Measurements from ENCODE around the gene CMTM4. TPM values are rescaled to one million over a fixed set of nuclear protein-coding genes. Genes with fewer than 3 reads are reported as not detected.

Gene CMTM4
- total RNA-seq, 2 experiments from 2014 or later = 4.6 to 4.7 TPM

DNA sequence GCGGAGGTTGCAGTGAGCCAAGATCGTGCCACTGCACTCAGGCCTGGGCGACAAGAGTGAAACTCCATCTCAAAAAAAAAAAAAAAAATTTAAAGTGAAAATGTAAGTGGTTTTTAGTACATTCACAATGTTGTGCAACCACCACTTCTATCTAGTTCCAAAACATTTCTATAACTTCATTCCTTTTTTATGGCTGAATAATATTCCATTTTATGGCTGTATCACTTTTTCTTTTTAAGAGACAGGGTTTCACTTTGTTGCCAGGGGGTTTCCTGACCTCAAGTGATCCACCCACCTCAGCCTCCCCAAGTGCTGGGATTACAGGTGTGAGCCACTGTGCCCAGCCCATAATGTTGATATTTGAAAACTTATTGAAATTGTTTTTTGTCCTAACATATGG lies 103.7 kb downstream of the CMTM4 start:
- Mint-ChIP-seq H3K36me3 (ENCODE audit: low read depth) (no peaks in the 10 kb centered on the region), H3K27me3 (ENCODE audit: low read depth) (no peaks in the 10 kb centered on the region), H3K27ac (no peak overlapping the region), H3K4me3 (no peak overlapping the region), H3K9me3 (no peaks in the 10 kb centered on the region), H3K4me1 (ENCODE audit: low read depth) (peaks cover 32% of the 10 kb centered on the region)
- intact Hi-C loops (cut with micrococcal nuclease) = no loop called here
- no peak for DNase-seq
- CTCF ChIA-PET = no interaction called here

GRCh38 chr16:66592241-66592640 lies 104.3 kb downstream of the CMTM4 start:
- CTCF ChIA-PET = no interaction called here
- intact Hi-C loops (cut with micrococcal nuclease) = no loop called here
- no peaks in the 10 kb centered on the region for H3K36me3 Mint-ChIP-seq (ENCODE audit: low read depth)

DNA sequence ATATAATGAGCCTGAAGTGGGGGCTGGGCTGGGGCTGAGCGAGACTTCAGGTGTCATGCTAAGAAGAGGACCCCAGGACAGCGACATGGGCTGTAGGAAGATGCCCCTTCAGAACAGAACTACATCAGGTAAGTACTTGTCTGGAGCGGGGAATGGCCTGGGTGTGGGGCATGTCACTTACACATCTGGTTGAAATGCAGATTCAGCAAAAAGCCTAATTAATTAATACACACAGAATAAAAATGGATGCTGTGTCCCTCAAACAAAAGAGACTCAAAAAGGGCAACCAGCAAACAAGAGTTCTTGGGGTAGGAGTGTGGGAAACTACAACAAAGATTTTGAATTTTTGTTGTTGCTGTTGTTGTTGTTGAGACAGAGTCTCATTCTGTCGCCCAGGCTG lies 105.5 kb downstream of the CMTM4 start:
- Mint-ChIP-seq H3K4me3 (no peak overlapping the region), H3K27me3 (ENCODE audit: low read depth) (no peaks in the 10 kb centered on the region), H3K27ac (no peak overlapping the region), H3K36me3 (ENCODE audit: low read depth) (no peaks in the 10 kb centered on the region), H3K4me1 (ENCODE audit: low read depth) (peaks cover 30% of the 10 kb centered on the region), H3K9me3 (no peaks in the 10 kb centered on the region)
- DNase-seq = no peak
- intact Hi-C loops (cut with micrococcal nuclease) = no loop called here
- CTCF ChIA-PET = interaction anchor here (0.6 to 3.0 kb wide), 8 partner anchors 10 to 277 kb away, joined by 3 to 22 read pairs (median 6); partner anchors contain the start of gene CMTM2

More at GRCh38 chr16:66592241-66592640, 104.3 kb downstream of the CMTM4 start:
- H3K27ac Mint-ChIP-seq = no peak overlapping the region
- no peaks in the 10 kb centered on the region for H3K27me3 Mint-ChIP-seq (ENCODE audit: low read depth)
- DNase-seq = no peak
- peaks cover 34% of the 10 kb centered on the region for H3K4me1 Mint-ChIP-seq (ENCODE audit: low read depth)
- no peaks in the 10 kb centered on the region for H3K9me3 Mint-ChIP-seq
- H3K4me3 Mint-ChIP-seq = no peak overlapping the region

- intact Hi-C loops (cut with micrococcal nuclease) = loop anchor here (1.0 kb wide), 1 partner anchor 15 kb away; no protein-coding TSS in a partner anchor
- H3K36me3 Mint-ChIP-seq (ENCODE audit: low read depth) = no peaks in the 10 kb centered on the region
- peaks cover 32% of the 10 kb centered on the region for H3K4me1 Mint-ChIP-seq (ENCODE audit: low read depth)
- H3K9me3 Mint-ChIP-seq = no peaks in the 10 kb centered on the region
- peak overlapping the region; percentile 52 for H3K4me3 Mint-ChIP-seq
- no peak overlapping the region for H3K27ac Mint-ChIP-seq
- H3K27me3 Mint-ChIP-seq (ENCODE audit: low read depth) = no peaks in the 10 kb centered on the region
- DNase-seq = peak; percentile 57
- CTCF ChIA-PET = interaction anchor here (0.8 to 3.0 kb wide), 12 partner anchors 10 to 184 kb away, joined by 3 to 22 read pairs (median 6); partner anchors contain the start of genes CKLF, CMTM2 and CMTM3
These were observed 106.2 kb downstream of the CMTM4 start for GRCh38 chr16:66590322-66590721.

- Mint-ChIP-seq H3K27ac (no peak overlapping the region), H3K36me3 (ENCODE audit: low read depth) (no peaks in the 10 kb centered on the region), H3K27me3 (ENCODE audit: low read depth) (no peaks in the 10 kb centered on the region), H3K9me3 (no peaks in the 10 kb centered on the region), H3K4me3 (peak overlapping the region; percentile 50), H3K4me1 (ENCODE audit: low read depth) (peaks cover 32% of the 10 kb centered on the region)
- CTCF ChIA-PET = interaction anchor here (0.8 to 3.0 kb wide), 19 partner anchors 9 to 183 kb away, joined by 3 to 31 read pairs (median 5); partner anchors contain the start of genes CKLF, CMTM1, CMTM2 and CMTM3
- DNase-seq = peak; percentile 88
- intact Hi-C loops (cut with micrococcal nuclease) = loop anchor here (1.0 to 5.0 kb wide), 8 partner anchors 27 to 232 kb away; no protein-coding TSS in a partner anchor
These were observed 107.4 kb downstream of the CMTM4 start for GRCh38 chr16:66588981-66589713.

DNA sequence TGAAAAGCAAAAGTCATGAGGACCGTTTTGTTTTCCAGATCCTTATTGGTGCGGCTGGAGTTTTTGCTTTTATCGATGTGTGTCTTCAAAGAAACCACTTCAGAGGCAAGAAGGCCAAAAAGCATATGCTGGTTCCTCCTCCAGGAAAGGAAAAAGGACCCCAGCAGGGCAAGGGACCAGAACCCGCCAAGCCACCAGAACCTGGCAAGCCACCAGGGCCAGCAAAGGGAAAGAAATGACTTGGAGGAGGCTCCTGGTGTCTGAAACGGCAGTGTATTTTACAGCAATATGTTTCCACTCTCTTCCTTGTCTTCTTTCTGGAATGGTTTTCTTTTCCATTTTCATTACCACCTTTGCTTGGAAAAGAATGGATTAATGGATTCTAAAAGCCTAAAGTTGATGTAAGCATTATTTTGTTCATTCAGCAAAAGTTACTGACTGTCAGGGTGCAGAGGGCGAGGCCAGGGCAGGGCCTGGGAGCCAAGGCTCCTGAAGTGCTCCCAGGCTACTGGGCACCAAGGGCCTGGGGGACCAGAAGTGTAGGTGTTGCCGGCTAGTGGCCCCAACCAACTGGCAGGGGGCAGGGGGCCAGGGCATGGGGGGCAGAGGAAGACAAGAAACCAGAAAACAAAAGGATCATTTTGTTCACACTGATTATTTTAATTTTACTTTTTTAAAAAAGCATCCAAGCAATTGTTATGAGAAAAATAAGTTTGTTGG lies 108.5 kb downstream of the CMTM4 start:
- H3K27ac Mint-ChIP-seq = no peak overlapping the region
- peaks cover 32% of the 10 kb centered on the region for H3K4me1 Mint-ChIP-seq (ENCODE audit: low read depth)
- intact Hi-C loops (cut with micrococcal nuclease) = loop anchor here (5.0 kb wide), 1 partner anchor 231 kb away; no protein-coding TSS in a partner anchor
- CTCF ChIA-PET = interaction anchor here (0.6 to 3.0 kb wide), 8 partner anchors 8 to 182 kb away, joined by 3 to 31 read pairs (median 6); partner anchors contain the start of gene CMTM2
- no peaks in the 10 kb centered on the region for H3K9me3 Mint-ChIP-seq
- H3K4me3 Mint-ChIP-seq = no peak overlapping the region
- DNase-seq = no peak
- H3K36me3 Mint-ChIP-seq (ENCODE audit: low read depth) = no peaks in the 10 kb centered on the region
- no peaks in the 10 kb centered on the region for H3K27me3 Mint-ChIP-seq (ENCODE audit: low read depth)

GRCh38 chr16:66585481-66586239 lies 110.9 kb downstream of the CMTM4 start:
- Mint-ChIP-seq H3K27me3 (ENCODE audit: low read depth) (peaks cover 3% of the 10 kb centered on the region), H3K36me3 (ENCODE audit: low read depth) (no peaks in the 10 kb centered on the region), H3K4me3 (no peak overlapping the region), H3K4me1 (ENCODE audit: low read depth) (peaks cover 34% of the 10 kb centered on the region), H3K27ac (no peak overlapping the region), H3K9me3 (no peaks in the 10 kb centered on the region)
- CTCF ChIA-PET = interaction anchor here (0.6 to 1.3 kb wide), 3 partner anchors 13 to 179 kb away, joined by 3 to 7 read pairs (median 5); no protein-coding TSS in a partner anchor
- intact Hi-C loops (cut with micrococcal nuclease) = loop anchor here (5.0 kb wide), 1 partner anchor 228 kb away; no protein-coding TSS in a partner anchor
- no peak for DNase-seq

DNA sequence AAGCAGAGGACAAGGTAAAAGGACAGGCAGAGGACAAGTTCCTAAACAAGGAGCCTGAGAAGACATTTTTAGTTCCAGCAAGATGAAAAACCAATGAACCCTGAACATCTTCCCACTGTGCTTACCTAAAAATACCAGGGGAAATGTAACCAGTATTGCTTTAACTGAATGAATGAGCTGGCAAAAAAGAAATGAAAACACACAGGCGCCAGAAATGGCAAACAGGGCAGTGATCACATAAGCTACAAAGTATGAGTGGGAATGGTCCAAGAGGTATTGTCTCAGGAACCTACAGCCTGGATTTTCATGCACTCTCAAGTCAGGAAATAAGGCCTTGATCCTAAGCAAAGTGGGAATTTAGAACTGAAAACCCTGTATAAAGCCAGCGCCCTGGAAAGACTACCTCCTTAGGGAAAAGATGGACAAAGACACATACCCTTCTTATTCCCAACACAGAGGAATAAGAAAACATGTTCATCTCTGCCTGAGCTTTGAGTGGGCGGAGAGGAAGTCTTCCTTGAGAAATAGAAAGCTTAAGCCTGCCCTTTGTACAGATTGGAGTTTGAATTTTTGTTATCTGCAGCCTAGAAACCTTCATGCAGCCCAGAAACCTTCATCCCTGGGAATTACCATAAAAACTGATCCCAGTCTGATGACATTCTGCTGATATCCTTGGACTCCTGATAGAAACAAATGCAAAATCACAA lies 115.1 kb downstream of the CMTM4 start:
- no peaks in the 10 kb centered on the region for H3K9me3 Mint-ChIP-seq
- intact Hi-C loops (cut with micrococcal nuclease) = no loop called here
- DNase-seq = no peak
- peaks cover 17% of the 10 kb centered on the region for H3K4me1 Mint-ChIP-seq (ENCODE audit: low read depth)
- no peak overlapping the region for H3K27ac Mint-ChIP-seq
- H3K27me3 Mint-ChIP-seq (ENCODE audit: low read depth) = peaks cover 29% of the 10 kb centered on the region
- CTCF ChIA-PET = interaction anchor here (0.7 to 3.5 kb wide), 5 partner anchors 8 to 102 kb away, joined by 3 to 17 read pairs (median 4); no protein-coding TSS in a partner anchor
- H3K36me3 Mint-ChIP-seq (ENCODE audit: low read depth) = no peaks in the 10 kb centered on the region
- no peak overlapping the region for H3K4me3 Mint-ChIP-seq

DNA sequence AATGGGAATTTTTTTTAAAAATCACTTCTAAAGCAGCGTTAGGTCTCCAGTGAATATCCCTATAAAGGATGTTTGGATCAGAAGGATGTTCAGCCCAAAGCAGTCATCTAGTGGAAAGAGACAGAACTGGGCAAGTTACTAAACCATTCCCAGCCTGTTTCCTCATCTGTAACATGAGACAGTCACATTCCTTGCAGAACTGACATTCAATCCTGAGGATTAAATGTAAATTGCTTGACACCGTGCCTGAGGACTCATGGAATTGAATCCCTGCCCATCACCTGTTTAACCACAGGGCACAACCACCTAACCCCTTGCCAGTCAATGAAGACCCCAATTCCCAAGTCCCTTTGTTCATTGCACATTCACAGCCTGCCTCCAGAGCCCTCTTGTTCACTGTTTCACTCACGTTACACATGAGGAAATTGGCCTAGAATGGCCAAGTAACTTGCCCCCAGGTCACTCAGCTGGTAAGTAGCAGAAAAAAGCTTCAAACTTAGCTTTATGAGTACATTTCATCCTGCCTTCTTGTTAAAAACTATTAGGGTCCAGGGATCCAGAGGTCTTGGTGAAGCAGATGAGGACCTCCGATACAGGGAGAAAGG lies 115.8 kb downstream of the CMTM4 start:
- H3K9me3 Mint-ChIP-seq = no peaks in the 10 kb centered on the region
- CTCF ChIA-PET = interaction anchor here (0.8 to 3.5 kb wide), 5 partner anchors 9 to 101 kb away, joined by 3 to 17 read pairs (median 3); no protein-coding TSS in a partner anchor
- H3K36me3 Mint-ChIP-seq (ENCODE audit: low read depth) = no peaks in the 10 kb centered on the region
- intact Hi-C loops (cut with micrococcal nuclease) = no loop called here
- peaks cover 15% of the 10 kb centered on the region for H3K4me1 Mint-ChIP-seq (ENCODE audit: low read depth)
- H3K27ac Mint-ChIP-seq = no peak overlapping the region
- H3K4me3 Mint-ChIP-seq = no peak overlapping the region
- no peak for DNase-seq
- H3K27me3 Mint-ChIP-seq (ENCODE audit: low read depth) = peaks cover 29% of the 10 kb centered on the region

DNA sequence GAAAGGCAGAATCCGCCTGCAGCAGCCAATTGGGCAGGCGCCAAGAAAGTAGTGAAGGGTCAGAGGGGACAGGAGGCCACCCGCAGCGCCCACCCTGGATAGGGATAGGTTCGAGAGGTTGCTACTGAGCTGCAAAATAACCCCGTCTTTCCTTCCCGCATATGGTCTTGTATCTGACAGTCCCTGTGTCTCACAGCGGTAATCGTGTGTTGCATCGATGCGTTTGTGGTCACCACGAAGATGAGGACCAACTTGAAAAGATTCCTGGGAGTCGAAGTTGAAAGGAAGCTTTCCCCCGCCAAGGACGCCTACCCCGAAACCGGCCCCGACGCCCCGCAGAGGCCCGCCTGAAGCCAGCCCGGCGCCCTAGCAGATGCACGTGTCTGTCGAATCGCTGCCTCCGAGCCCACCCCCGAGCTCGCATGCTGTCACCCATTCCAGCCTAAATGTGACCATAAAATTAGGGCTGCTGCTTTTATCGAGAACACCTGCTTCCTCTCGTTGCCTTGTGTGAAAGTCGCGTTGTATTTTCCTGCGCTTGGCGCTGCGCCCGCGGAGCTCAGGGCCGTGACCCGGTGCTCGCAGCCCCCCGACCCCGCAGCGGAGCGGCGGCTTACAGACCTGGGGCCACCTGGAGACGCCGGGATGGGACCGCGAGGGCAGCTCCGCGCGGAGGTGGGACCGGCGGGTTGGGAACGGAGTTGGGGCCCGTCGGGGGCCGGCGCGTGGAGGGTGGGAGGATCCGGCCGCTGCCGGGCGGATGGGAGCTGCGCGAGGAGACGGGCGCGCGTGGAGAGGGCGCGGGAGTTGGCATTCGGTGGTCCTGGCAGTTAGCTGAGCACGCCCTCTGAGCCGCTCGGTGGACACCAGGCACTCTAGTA lies 117.7 kb downstream of the CMTM4 start, which contains the start of gene CMTM2:
TSS of gene CMTM2 (plus strand) at position 813 of the 881 bp plus-strand sequence. CDS start 145 bp downstream, outside the sequence.
- peak within 1 kb of the TSS; percentile 52 for H3K4me3 Mint-ChIP-seq
- peaks cover 29% of the 10 kb centered on the region for H3K27me3 Mint-ChIP-seq (ENCODE audit: low read depth)
- H3K36me3 Mint-ChIP-seq (ENCODE audit: low read depth) = no peaks in the 10 kb centered on the region
- peaks cover 15% of the 10 kb centered on the region for H3K4me1 Mint-ChIP-seq (ENCODE audit: low read depth)
- intact Hi-C loops (cut with micrococcal nuclease) = no loop called here
- CTCF ChIA-PET = interaction anchor here (1.1 to 3.5 kb wide), 4 partner anchors 11 to 172 kb away, joined by 3 to 17 read pairs (median 4); no protein-coding TSS in a partner anchor
- no peaks in the 10 kb centered on the region for H3K9me3 Mint-ChIP-seq
- no peak for DNase-seq
- H3K27ac Mint-ChIP-seq = no peak within 1 kb of the TSS
